PFSK-1 (cell line): ENCODE results near the gene MPDU1.

Experiments
- FOXP2 ChIP-seq: optimal IDR thresholded peaks from 2 replicates; pipeline ENCODE3; 2011; ENCODE audit warnings: borderline replicate concordance, control low read depth, inconsistent platforms; ENCODE audit not compliant: insufficient read depth; ENCODE audit errors: extremely low read length, extremely low read depth
- POLR2AphosphoS5 ChIP-seq: IDR thresholded peaks from 2 replicates; pipeline ENCODE4 v1.6.1; 2012; ENCODE audit warnings: low read depth, mild to moderate bottlenecking, control low read depth, low read length, moderate library complexity
- REST ChIP-seq, 2 experiments: IDR thresholded peaks; 2 replicates each; pipeline versions ENCODE4 v1.6.1 to v1.8.0; 2011 to 2012; ENCODE audit warnings: low read depth in 2 of 2, low read length in 2 of 2, control low read depth in 1 of 2, inconsistent platforms in 1 of 2, mild to moderate bottlenecking in 1 of 2, moderate library complexity in 1 of 2; ENCODE audit not compliant: insufficient read depth in 1 of 2
- SIN3A ChIP-seq: IDR thresholded peaks from 2 replicates; pipeline ENCODE4 v1.6.1; 2012; ENCODE audit warnings: mild to moderate bottlenecking, low read length, moderate library complexity, borderline replicate concordance; ENCODE audit not compliant: insufficient read depth
- TAF1 ChIP-seq: IDR thresholded peaks from 2 replicates; pipeline ENCODE4 v1.6.1; 2012; ENCODE audit warnings: low read length, control low read depth, borderline replicate concordance; ENCODE audit not compliant: insufficient read depth

- TF ChIP-seq POLR2AphosphoS5 (no peak), TAF1 (no peak), SIN3A (no peak), REST (IDR thresholded peaks at IDR 0.05; ENCODE audit: insufficient read depth in 1 of 2, low read depth in 2 of 2, low read length in 2 of 2) (no peak), FOXP2 (no peak)
These were observed 46.4 kb downstream of the MPDU1 start, which contains the start of gene SHBG for GRCh38 chr17:7629939-7630571.
